K562 (cell line): ENCODE data around the gene NOL4L. TPM values are rescaled to one million over a fixed set of nuclear protein-coding genes. Genes with fewer than 3 reads are reported as not detected.
A peak's percentile ranks its signal among the peaks of the same experiment; 100 is the strongest.

ENCODE experiments used
- ATAC-seq: fragments of 200-7000 bp; cut with Tn5 transposase; 3 replicates; pipeline ENCODE4 v1.9.1; 2020; ENCODE audit warnings: moderate library complexity
- Bru-seq: library from RNA; stranded (reverse); fragments of 400-500 nt; gene quantifications from one replicate; lab custom pipeline; 2021; lab: Mats Ljungman, UMichigan
- BruChase-seq, 2 experiments: library from RNA; stranded (reverse); fragments of 400-500 nt; gene quantifications; one replicate each; lab custom pipeline; 2021; lab: Mats Ljungman, UMichigan
- BruUV-seq: library from RNA; stranded (reverse); fragments of 400-500 nt; replicated peaks from 2 replicates; lab custom pipeline; 2021; lab: Mats Ljungman, UMichigan
- CTCF ChIA-PET: fragments of 300-600 bp; formaldehyde crosslinking; extraction: SDS; loops from one replicate; lab custom pipeline; 2021; ENCODE audit warnings: low intra/inter-chr PET ratio; lab: Yijun Ruan, JAX
- POLR2A ChIA-PET: fragments of 300-600, 350-650 bp; sonication (Branson Sonifier 250); formaldehyde crosslinking; extraction: SDS; loops from one replicate; lab custom pipeline; 2021; ENCODE audit warnings: antibody characterized with exemption, inconsistent platforms; lab: Yijun Ruan, JAX
- DNase-seq, 4 experiments: peaks; one replicate each; pipeline versions ENCODE4 v3.0.0 to v3.0.0-alpha.2; 2011 to 2018; ENCODE audit warnings: low spot score in 3 of 4, mixed read lengths in 3 of 4; ENCODE audit errors: extremely low read depth in 1 of 4
- FAIRE-seq: peaks from 2 replicates; lab custom pipeline; 2011; peaks lifted over from hg19 to GRCh38; lab: Jason Lieb, UNC
- H2AFZ ChIP-seq: 2 replicates; pipeline ENCODE4 v1.6.0; 2011; ENCODE audit warnings: low read depth, low read length, control low read depth, inconsistent platforms
- H3K27ac ChIP-seq: fragments of 200-600 bp; 3 replicates; pipeline ENCODE4 v1.8.0; 2011; ENCODE audit warnings: low read depth, mild to moderate bottlenecking, control low read depth, inconsistent platforms, low read length, moderate library complexity, mixed read lengths; ENCODE audit errors: extremely low read depth
- H3K27me3 ChIP-seq, 2 experiments: fragments of 300-600 bp in 1 of 2; 2 replicates in 1 of 2; 3 replicates in 1 of 2; pipeline versions ENCODE4 v1.6.0 to v1.8.0; 2011; ENCODE audit warnings: inconsistent platforms in 2 of 2, low read length in 2 of 2, mild to moderate bottlenecking in 1 of 2, mixed read lengths in 1 of 2, moderate library complexity in 1 of 2; ENCODE audit not compliant: control insufficient read depth in 2 of 2, insufficient read depth in 2 of 2
- H3K36me3 ChIP-seq: fragments of 300-600 bp; 3 replicates; pipeline ENCODE4 v1.8.0; 2011; ENCODE audit warnings: mild to moderate bottlenecking, low read length, inconsistent platforms; ENCODE audit not compliant: control insufficient read depth, insufficient read depth
- H3K4me1 ChIP-seq, 2 experiments: fragments of 200-600 bp in 1 of 2; replicated peaks in 1 of 2; 2 replicates in 1 of 2; 3 replicates in 1 of 2; pipeline versions ENCODE4 v1.5.1 to v1.8.0; 2011; ENCODE audit warnings: inconsistent platforms in 2 of 2, low read length in 2 of 2, mild to moderate bottlenecking in 1 of 2, mixed read lengths in 1 of 2, moderate library complexity in 1 of 2; ENCODE audit not compliant: control insufficient read depth in 2 of 2, insufficient read depth in 2 of 2
- H3K4me2 ChIP-seq: 2 replicates; pipeline ENCODE4 v1.6.1; 2011; ENCODE audit warnings: low read length, control low read depth, inconsistent platforms, mixed read lengths; ENCODE audit not compliant: insufficient read depth
- H3K4me3 ChIP-seq: fragments of 200-600 bp; sonication (generic), shearing (Covaris generic); 2 replicates; pipeline ENCODE4 v1.5.1; 2016; ENCODE audit warnings: control low read depth, inconsistent platforms
- H3K79me2 ChIP-seq: fragments of 200-600 bp; 3 replicates; pipeline ENCODE4 v1.8.0; 2011; ENCODE audit warnings: low read length, inconsistent platforms; ENCODE audit not compliant: control insufficient read depth, insufficient read depth
- H3K9ac ChIP-seq, 2 experiments: 2 replicates each; pipeline versions ENCODE4 v1.6.0 to v1.6.1; 2011; ENCODE audit warnings: low read depth in 2 of 2, low read length in 2 of 2, control low read depth in 1 of 2, inconsistent platforms in 1 of 2, mild to moderate bottlenecking in 1 of 2, mixed read lengths in 1 of 2; ENCODE audit not compliant: insufficient read depth in 1 of 2
- H3K9me1 ChIP-seq: one replicate; pipeline ENCODE4 v1.6.0; 2011; ENCODE audit warnings: inconsistent platforms, mild to moderate bottlenecking, low read length, moderate library complexity; ENCODE audit not compliant: control insufficient read depth, insufficient read depth
- H3K9me3 ChIP-seq: replicated peaks from 2 replicates; pipeline ENCODE4 v1.5.1; 2011; ENCODE audit warnings: low read depth, low read length, inconsistent platforms; ENCODE audit not compliant: control insufficient read depth, insufficient read depth
- H4K20me1 ChIP-seq: replicated peaks from 2 replicates; pipeline ENCODE4 v1.6.1; 2011; ENCODE audit warnings: low read length, inconsistent platforms, mixed read lengths; ENCODE audit not compliant: control insufficient read depth, insufficient read depth
- CXXC5 ChIP-seq: fragments of 250-450 bp; sonication (Bioruptor Pico); IDR thresholded peaks from 2 replicates; pipeline ENCODE4 v1.8.0; 2022; ENCODE audit warnings: inconsistent platforms, mild to moderate bottlenecking, moderate library complexity
- EGR1 ChIP-seq: fragments of 450-650 bp; conservative IDR thresholded peaks from 2 replicates; pipeline ENCODE4 v1.6.1; 2017; ENCODE audit warnings: mild to moderate bottlenecking
- NRF1 ChIP-seq, 2 experiments: fragments of 450-650 bp; IDR thresholded peaks in 1 of 2; conservative IDR thresholded peaks in 1 of 2; 2 replicates each; pipeline ENCODE4 v1.6.1; 2014; ENCODE audit warnings: mild to moderate bottlenecking in 2 of 2
- PHF8 ChIP-seq: fragments of 200-600 bp; sonication (generic); IDR thresholded peaks from 2 replicates; pipeline ENCODE4 v1.6.1; 2012; ENCODE audit warnings: mixed run types, mild to moderate bottlenecking, inconsistent platforms, low read length, moderate library complexity, borderline replicate concordance
- POLR2G ChIP-seq: fragments of 200-400 bp; formaldehyde crosslinking; IDR thresholded peaks from 2 replicates; pipeline ENCODE4 v1.6.1; 2017; ENCODE audit warnings: low read depth, mild to moderate bottlenecking, antibody characterized with exemption, low read length, moderate library complexity
- POLR3A ChIP-seq: IDR thresholded peaks from 2 replicates; pipeline ENCODE4 v1.6.1; 2011; ENCODE audit warnings: borderline replicate concordance, mild to moderate bottlenecking, moderate library complexity; ENCODE audit not compliant: insufficient read length, insufficient read depth; ENCODE audit errors: extremely low read depth
- ZNF263 ChIP-seq: sonication (generic); formaldehyde crosslinking; IDR thresholded peaks from 2 replicates; pipeline ENCODE4 v1.8.0; 2022; ENCODE audit warnings: mild to moderate bottlenecking, missing genetic modification reagents, borderline replicate concordance
- WGBS: fragments of 100-300 bp; shearing (Covaris generic); methylation state at CpG from one replicate; pipeline ENCODE4 v1.1.6; 2016; ENCODE audit warnings: low coverage, mixed read lengths; ENCODE audit not compliant: insufficient coverage; ENCODE audit errors: missing lambda C conversion rate; 5-methylcytosine and 5-hydroxymethylcytosine counted together
- in situ Hi-C: fragments of 300-500 bp; cut with MboI; formaldehyde crosslinking; loops from 4 replicates; pipeline ENCODE4 v1.15.0; 2018; ENCODE audit warnings: inconsistent platforms, mixed read lengths
- intact Hi-C: fragments of 100-400 bp; cut with micrococcal nuclease; formaldehyde crosslinking; loops from 2 replicates; pipeline ENCODE4 v1.14.2; 2022
- long read RNA-seq, 3 experiments: library from polyadenylated mRNA in 2 of 3; library from RNA in 1 of 3; unstranded in 2 of 3; stranded (forward) in 1 of 3; transcript quantifications; one replicate each; pipeline ENCODE4 v2.0.0, GENCODE V29; 2019 to 2022
- polyA minus RNA-seq, 3 experiments: library from RNA; depleted of rRNA, polyadenylated mRNA; stranded (reverse); fragments of >200 nt; gene quantifications; 2 replicates each; pipeline ENCODE4 v1.2.3, GENCODE V29; 2011
- polyA plus RNA-seq, 8 experiments: library from polyadenylated mRNA; depleted of rRNA in 4 of 8; stranded (reverse) in 5 of 8; unstranded in 3 of 8; fragments of >200 nt; fragmentation: Nextera tagmentation in 2 of 8; fragmentation: Illumina TruSeq in 1 of 8; extraction: Ambion mirVana in 2 of 8; extraction: Trizol in 1 of 8; gene quantifications; 2 replicates each; pipeline versions ENCODE4 v1.2.1 to v1.2.3, GENCODE V29; 2011 to 2014; ENCODE audit warnings: inconsistent platforms in 1 of 8, missing spikeins in 1 of 8
- total RNA-seq, 7 experiments: library from RNA; depleted of rRNA in 6 of 7; stranded (reverse); fragments of >200 nt in 6 of 7; fragmentation: Illumina TruSeq in 2 of 7; extraction: Trizol in 2 of 7; gene quantifications; 2 replicates each; pipeline versions ENCODE4 v1.2.1 to v1.2.3, GENCODE V29; 2011 to 2021; ENCODE audit warnings: low replicate concordance in 1 of 7
- TF ChIP-seq, protein P1 (sequence below): fragments of 250-450 bp; sonication (Bioruptor Pico); IDR thresholded peaks from 2 replicates; pipeline ENCODE4 v1.4.0; 2020; ENCODE audit warnings: mild to moderate bottlenecking
- TF ChIP-seq, protein P2 (sequence below), 2 experiments: fragments of 200-800 bp in 1 of 2; sonication (Bioruptor generic) in 1 of 2; sonication (generic) in 1 of 2; formaldehyde crosslinking in 1 of 2; IDR thresholded peaks in 1 of 2; conservative IDR thresholded peaks in 1 of 2; 2 replicates each; pipeline versions ENCODE4 v1.5.0 to v1.6.1; 2016 to 2020; ENCODE audit warnings: missing compliant biosample characterization in 1 of 2, missing genetic modification characterization in 1 of 2, missing genetic modification reagents in 1 of 2

The NOL4L gene, protein sequence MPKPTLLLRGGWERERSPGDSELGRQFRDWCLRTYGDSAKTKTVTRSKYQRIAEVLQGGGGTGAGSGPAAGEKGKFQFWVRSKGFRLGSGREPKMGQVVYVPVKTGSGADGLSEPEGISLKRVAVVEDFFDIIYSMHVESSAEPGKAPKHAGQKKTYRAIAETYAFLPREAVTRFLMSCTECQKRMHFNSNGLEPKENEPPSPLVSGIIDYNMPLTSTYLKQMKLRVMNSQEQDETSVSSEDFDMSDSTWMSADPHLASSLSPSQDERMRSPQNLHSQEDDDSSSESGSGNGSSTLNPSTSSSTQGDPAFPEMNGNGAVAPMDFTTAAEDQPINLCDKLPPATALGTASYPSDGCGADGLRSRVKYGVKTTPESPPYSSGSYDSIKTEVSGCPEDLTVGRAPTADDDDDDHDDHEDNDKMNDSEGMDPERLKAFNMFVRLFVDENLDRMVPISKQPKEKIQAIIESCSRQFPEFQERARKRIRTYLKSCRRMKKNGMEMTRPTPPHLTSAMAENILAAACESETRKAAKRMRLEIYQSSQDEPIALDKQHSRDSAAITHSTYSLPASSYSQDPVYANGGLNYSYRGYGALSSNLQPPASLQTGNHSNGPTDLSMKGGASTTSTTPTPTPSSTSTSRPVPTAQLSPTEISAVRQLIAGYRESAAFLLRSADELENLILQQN
- total RNA-seq (2011; cell fraction: chromatin; rRNA removed; ENCODE audit: low replicate concordance) = 83.7 and 101 TPM in 2 replicates
- total RNA-seq (2011; cell fraction: nucleolus; rRNA removed) = 37.2 and 38.4 TPM in 2 replicates
- 54.0 and 63.1 TPM in 2 replicates for total RNA-seq (2011; cell fraction: nucleoplasm; rRNA removed)
- total RNA-seq (2014; rRNA removed) (14.8 and 17.9 TPM in 2 replicates), total RNA-seq (2014; rRNA removed; fragmentation: Illumina TruSeq; extraction: Trizol) (9.7 and 10.6 TPM in 2 replicates), total RNA-seq (2015; rRNA removed; fragmentation: Illumina TruSeq; extraction: Trizol) (13.8 and 14.1 TPM in 2 replicates), total RNA-seq (2021) (33.2 and 36.2 TPM in 2 replicates), polyA plus RNA-seq (2011; rRNA removed) (11.6 and 15.4 TPM in 2 replicates), polyA plus RNA-seq (2014; fragmentation: Illumina TruSeq; extraction: Trizol) (14.8 and 16.0 TPM in 2 replicates), polyA plus RNA-seq (2014; fragmentation: Nextera tagmentation; extraction: Ambion mirVana) (1 to 10 TPM; 5.1 to 6.6 TPM), polyA plus RNA-seq (2014; rRNA removed) (13.6 and 15.9 TPM in 2 replicates), polyA minus RNA-seq (2011; rRNA and poly(A)+ RNA removed) (10.1 and 11.5 TPM in 2 replicates), Bru-seq, nascent RNA (percentile 74 among the genes with signal in this experiment), BruChase-seq, experiment 1, labeled RNA remaining after a 2-hour chase (percentile 65 among the genes with signal in this experiment), BruChase-seq, experiment 2, labeled RNA remaining after a 6-hour chase (percentile 65 among the genes with signal in this experiment)
- 9.9 and 14.8 TPM in 2 replicates for polyA plus RNA-seq (2011; cell fraction: cytosol; rRNA removed)
- polyA plus RNA-seq (2011; cell fraction: nucleus; rRNA removed) = 42.8 and 74.6 TPM in 2 replicates
- 15.9 and 17.9 TPM in 2 replicates for polyA plus RNA-seq (2012)
- polyA minus RNA-seq (2011; cell fraction: cytosol; rRNA and poly(A)+ RNA removed) = 15.5 and 25.2 TPM in 2 replicates
- polyA minus RNA-seq (2011; cell fraction: nucleus; rRNA and poly(A)+ RNA removed) = 17.2 and 19.1 TPM in 2 replicates
- long read RNA-seq, experiment 1, partial matches to known transcripts = 6 of 109 reads
- long read RNA-seq, experiment 1, other reads (novel, unspliced or antisense) = 100 of 109 reads
- long read RNA-seq, experiment 2, partial matches to known transcripts = 0 of 17 reads
- long read RNA-seq, experiment 2, other reads (novel, unspliced or antisense) = 15 of 17 reads
- long read RNA-seq, experiment 3, partial matches to known transcripts = 1 of 17 reads
- long read RNA-seq, experiment 3, other reads (novel, unspliced or antisense) = 16 of 17 reads

GRCh38 chr20:32585011-32585585 lies at the start of gene NOL4L:
NOL4L (minus strand) TSS chr20:32585333; CDS start chr20:32584890, 443 bp downstream.
- Histone ChIP-seq H3K9me1 (peaks cover 4% of the 10 kb centered on the region), H3K4me2 (peak within 1 kb of the TSS; percentile 77), H3K79me2 (peaks cover 37% of the 10 kb centered on the region), H3K4me1 (peaks cover 43 to 57% of the 10 kb centered on the region in 2 experiments), H3K27me3 (no peaks in the 10 kb centered on the region), H4K20me1 (peaks cover 4% of the 10 kb centered on the region; the same call in 1 of the 2 replicates), H3K9ac (peak within 1 kb of the TSS; percentile 76 to 98), H3K36me3 (no peaks in the 10 kb centered on the region), H3K9me3 (no peaks in the 10 kb centered on the region), H3K27ac (peak within 1 kb of the TSS; percentile 83), H2AFZ (peak within 1 kb of the TSS; percentile 44), H3K4me3 (peak within 1 kb of the TSS; percentile 87)
- in situ Hi-C loops (no loop called here), intact Hi-C loops (no loop called here)
- DNase-seq (peak; percentile 72 to 87 (median 79)), ATAC-seq (peak; percentile 4), FAIRE-seq (no peak)
- WGBS = no CpG with 5 or more reads among the region's 80 CpGs
- POLR2A ChIA-PET = no interaction called here
- BruUV-seq = no TSS peak
- CTCF ChIA-PET = no interaction called here
- peak; percentile 44; the same call in 1 of the 2 replicates for TF ChIP-seq EGR1
- TF ChIP-seq POLR2G = peak; percentile 36; the same call in 1 of the 2 replicates
- no peak for TF ChIP-seq POLR3A
- peak; percentile 81 for TF ChIP-seq ZNF263 (CRISPR knock-in tag)
- TF ChIP-seq PHF8 = peak; percentile 29; the same call in 1 of the 2 replicates
- no peak for TF ChIP-seq NRF1 (conservative IDR thresholded peaks at IDR 0.05 in 1 of 2, IDR thresholded peaks at IDR 0.05 in 1 of 2)
- TF ChIP-seq CXXC5 (CRISPR knock-in tag) = peak; percentile 38; the same call in 1 of the 2 replicates
- TF ChIP-seq, protein P1, sequence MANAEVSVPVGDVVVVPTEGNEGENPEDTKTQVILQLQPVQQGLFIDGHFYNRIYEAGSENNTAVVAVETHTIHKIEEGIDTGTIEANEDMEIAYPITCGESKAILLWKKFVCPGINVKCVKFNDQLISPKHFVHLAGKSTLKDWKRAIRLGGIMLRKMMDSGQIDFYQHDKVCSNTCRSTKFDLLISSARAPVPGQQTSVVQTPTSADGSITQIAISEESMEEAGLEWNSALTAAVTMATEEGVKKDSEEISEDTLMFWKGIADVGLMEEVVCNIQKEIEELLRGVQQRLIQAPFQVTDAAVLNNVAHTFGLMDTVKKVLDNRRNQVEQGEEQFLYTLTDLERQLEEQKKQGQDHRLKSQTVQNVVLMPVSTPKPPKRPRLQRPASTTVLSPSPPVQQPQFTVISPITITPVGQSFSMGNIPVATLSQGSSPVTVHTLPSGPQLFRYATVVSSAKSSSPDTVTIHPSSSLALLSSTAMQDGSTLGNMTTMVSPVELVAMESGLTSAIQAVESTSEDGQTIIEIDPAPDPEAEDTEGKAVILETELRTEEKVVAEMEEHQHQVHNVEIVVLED (CRISPR knock-in tag) = no peak
- TF ChIP-seq, protein P2, sequence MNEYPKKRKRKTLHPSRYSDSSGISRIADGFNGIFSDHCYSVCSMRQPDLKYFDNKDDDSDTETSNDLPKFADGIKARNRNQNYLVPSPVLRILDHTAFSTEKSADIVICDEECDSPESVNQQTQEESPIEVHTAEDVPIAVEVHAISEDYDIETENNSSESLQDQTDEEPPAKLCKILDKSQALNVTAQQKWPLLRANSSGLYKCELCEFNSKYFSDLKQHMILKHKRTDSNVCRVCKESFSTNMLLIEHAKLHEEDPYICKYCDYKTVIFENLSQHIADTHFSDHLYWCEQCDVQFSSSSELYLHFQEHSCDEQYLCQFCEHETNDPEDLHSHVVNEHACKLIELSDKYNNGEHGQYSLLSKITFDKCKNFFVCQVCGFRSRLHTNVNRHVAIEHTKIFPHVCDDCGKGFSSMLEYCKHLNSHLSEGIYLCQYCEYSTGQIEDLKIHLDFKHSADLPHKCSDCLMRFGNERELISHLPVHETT (CRISPR knock-in tag; conservative IDR thresholded peaks at IDR 0.05 in 1 of 2, IDR thresholded peaks at IDR 0.05 in 1 of 2) = peak in 1 of 2 experiments; percentile 57; a peak in 2 of 4 replicates
